K562 (cell line): Measurements from ENCODE around the gene FTSJ1. TPM values are rescaled to one million over a fixed set of nuclear protein-coding genes. Genes with fewer than 3 reads are reported as not detected.
A peak's percentile ranks its signal among the peaks of the same experiment; 100 is the strongest.

Experiments
- ATAC-seq: fragments of 200-7000 bp; cut with Tn5 transposase; 3 replicates; pipeline ENCODE4 v1.9.1; 2020; ENCODE audit warnings: moderate library complexity
- BruUV-seq: library from RNA; stranded (reverse); fragments of 400-500 nt; replicated peaks from 2 replicates; lab custom pipeline; 2021; lab: Mats Ljungman, UMichigan
- CTCF ChIA-PET: fragments of 300-600 bp; formaldehyde crosslinking; extraction: SDS; loops from one replicate; lab custom pipeline; 2021; ENCODE audit warnings: low intra/inter-chr PET ratio; lab: Yijun Ruan, JAX
- POLR2A ChIA-PET: fragments of 300-600, 350-650 bp; sonication (Branson Sonifier 250); formaldehyde crosslinking; extraction: SDS; loops from one replicate; lab custom pipeline; 2021; ENCODE audit warnings: antibody characterized with exemption, inconsistent platforms; lab: Yijun Ruan, JAX
- DNase-seq, 4 experiments: peaks; one replicate each; pipeline versions ENCODE4 v3.0.0 to v3.0.0-alpha.2; 2011 to 2018; ENCODE audit warnings: low spot score in 3 of 4, mixed read lengths in 3 of 4; ENCODE audit errors: extremely low read depth in 1 of 4
- FAIRE-seq: peaks from 2 replicates; lab custom pipeline; 2011; peaks lifted over from hg19 to GRCh38; lab: Jason Lieb, UNC
- H2AFZ ChIP-seq: 2 replicates; pipeline ENCODE4 v1.6.0; 2011; ENCODE audit warnings: low read depth, low read length, control low read depth, inconsistent platforms
- H3K27ac ChIP-seq: fragments of 200-600 bp; 3 replicates; pipeline ENCODE4 v1.8.0; 2011; ENCODE audit warnings: low read depth, mild to moderate bottlenecking, control low read depth, inconsistent platforms, low read length, moderate library complexity, mixed read lengths; ENCODE audit errors: extremely low read depth
- H3K27me3 ChIP-seq, 2 experiments: fragments of 300-600 bp in 1 of 2; 2 replicates in 1 of 2; 3 replicates in 1 of 2; pipeline versions ENCODE4 v1.6.0 to v1.8.0; 2011; ENCODE audit warnings: inconsistent platforms in 2 of 2, low read length in 2 of 2, mild to moderate bottlenecking in 1 of 2, mixed read lengths in 1 of 2, moderate library complexity in 1 of 2; ENCODE audit not compliant: control insufficient read depth in 2 of 2, insufficient read depth in 2 of 2
- H3K36me3 ChIP-seq: fragments of 300-600 bp; 3 replicates; pipeline ENCODE4 v1.8.0; 2011; ENCODE audit warnings: mild to moderate bottlenecking, low read length, inconsistent platforms; ENCODE audit not compliant: control insufficient read depth, insufficient read depth
- H3K4me1 ChIP-seq, 2 experiments: fragments of 200-600 bp in 1 of 2; replicated peaks in 1 of 2; 2 replicates in 1 of 2; 3 replicates in 1 of 2; pipeline versions ENCODE4 v1.5.1 to v1.8.0; 2011; ENCODE audit warnings: inconsistent platforms in 2 of 2, low read length in 2 of 2, mild to moderate bottlenecking in 1 of 2, mixed read lengths in 1 of 2, moderate library complexity in 1 of 2; ENCODE audit not compliant: control insufficient read depth in 2 of 2, insufficient read depth in 2 of 2
- H3K4me2 ChIP-seq: 2 replicates; pipeline ENCODE4 v1.6.1; 2011; ENCODE audit warnings: low read length, control low read depth, inconsistent platforms, mixed read lengths; ENCODE audit not compliant: insufficient read depth
- H3K4me3 ChIP-seq: fragments of 200-600 bp; sonication (generic), shearing (Covaris generic); 2 replicates; pipeline ENCODE4 v1.5.1; 2016; ENCODE audit warnings: control low read depth, inconsistent platforms
- H3K79me2 ChIP-seq: fragments of 200-600 bp; 3 replicates; pipeline ENCODE4 v1.8.0; 2011; ENCODE audit warnings: low read length, inconsistent platforms; ENCODE audit not compliant: control insufficient read depth, insufficient read depth
- H3K9ac ChIP-seq, 2 experiments: 2 replicates each; pipeline versions ENCODE4 v1.6.0 to v1.6.1; 2011; ENCODE audit warnings: low read depth in 2 of 2, low read length in 2 of 2, control low read depth in 1 of 2, inconsistent platforms in 1 of 2, mild to moderate bottlenecking in 1 of 2, mixed read lengths in 1 of 2; ENCODE audit not compliant: insufficient read depth in 1 of 2
- H3K9me1 ChIP-seq: one replicate; pipeline ENCODE4 v1.6.0; 2011; ENCODE audit warnings: inconsistent platforms, mild to moderate bottlenecking, low read length, moderate library complexity; ENCODE audit not compliant: control insufficient read depth, insufficient read depth
- H3K9me3 ChIP-seq: replicated peaks from 2 replicates; pipeline ENCODE4 v1.5.1; 2011; ENCODE audit warnings: low read depth, low read length, inconsistent platforms; ENCODE audit not compliant: control insufficient read depth, insufficient read depth
- H4K20me1 ChIP-seq: replicated peaks from 2 replicates; pipeline ENCODE4 v1.6.1; 2011; ENCODE audit warnings: low read length, inconsistent platforms, mixed read lengths; ENCODE audit not compliant: control insufficient read depth, insufficient read depth
- CHD4 ChIP-seq: fragments of 200-600 bp; sonication (generic); IDR thresholded peaks from 3 replicates; pipeline ENCODE4 v1.6.1; 2012; ENCODE audit warnings: low read depth, mild to moderate bottlenecking, mixed read lengths, low read length, inconsistent platforms; ENCODE audit not compliant: insufficient read depth, insufficient replicate concordance, poor library complexity, severe bottlenecking
- KDM4B ChIP-seq, 2 experiments: fragments of 450-650 bp in 1 of 2; sonication (generic) in 1 of 2; IDR thresholded peaks; 2 replicates each; pipeline ENCODE4 v1.6.1; 2016 to 2017; ENCODE audit warnings: borderline replicate concordance in 2 of 2, antibody characterized with exemption in 1 of 2, low read depth in 1 of 2, mild to moderate bottlenecking in 1 of 2
- PHB ChIP-seq: fragments of 250-450 bp; sonication (Bioruptor Pico); IDR thresholded peaks from 2 replicates; pipeline ENCODE4 v1.5.0; 2021
- RBFOX2 ChIP-seq: fragments of 200-400 bp; formaldehyde crosslinking; IDR thresholded peaks from 2 replicates; pipeline ENCODE4 v1.6.1; 2017; ENCODE audit warnings: low read depth, mild to moderate bottlenecking, low read length, moderate library complexity
- WGBS: fragments of 100-300 bp; shearing (Covaris generic); methylation state at CpG from one replicate; pipeline ENCODE4 v1.1.6; 2016; ENCODE audit warnings: low coverage, mixed read lengths; ENCODE audit not compliant: insufficient coverage; ENCODE audit errors: missing lambda C conversion rate; 5-methylcytosine and 5-hydroxymethylcytosine counted together
- in situ Hi-C: fragments of 300-500 bp; cut with MboI; formaldehyde crosslinking; loops from 4 replicates; pipeline ENCODE4 v1.15.0; 2018; ENCODE audit warnings: inconsistent platforms, mixed read lengths
- intact Hi-C: fragments of 100-400 bp; cut with micrococcal nuclease; formaldehyde crosslinking; loops from 2 replicates; pipeline ENCODE4 v1.14.2; 2022
- polyA plus RNA-seq, 8 experiments: library from polyadenylated mRNA; depleted of rRNA in 4 of 8; stranded (reverse) in 5 of 8; unstranded in 3 of 8; fragments of >200 nt; fragmentation: Nextera tagmentation in 2 of 8; fragmentation: Illumina TruSeq in 1 of 8; extraction: Ambion mirVana in 2 of 8; extraction: Trizol in 1 of 8; gene quantifications; 2 replicates each; pipeline versions ENCODE4 v1.2.1 to v1.2.3, GENCODE V29; 2011 to 2014; ENCODE audit warnings: inconsistent platforms in 1 of 8, missing spikeins in 1 of 8
- total RNA-seq, 7 experiments: library from RNA; depleted of rRNA in 6 of 7; stranded (reverse); fragments of >200 nt in 6 of 7; fragmentation: Illumina TruSeq in 2 of 7; extraction: Trizol in 2 of 7; gene quantifications; 2 replicates each; pipeline versions ENCODE4 v1.2.1 to v1.2.3, GENCODE V29; 2011 to 2021; ENCODE audit warnings: low replicate concordance in 1 of 7

FTSJ1 gene
- total and polyA plus RNA-seq, 9 of the 15 experiments (the other 6 are each of a cell fraction or from before 2014, with no cell fraction given), result 12.2 to 95.6 (median 71.6) TPM

DNA sequence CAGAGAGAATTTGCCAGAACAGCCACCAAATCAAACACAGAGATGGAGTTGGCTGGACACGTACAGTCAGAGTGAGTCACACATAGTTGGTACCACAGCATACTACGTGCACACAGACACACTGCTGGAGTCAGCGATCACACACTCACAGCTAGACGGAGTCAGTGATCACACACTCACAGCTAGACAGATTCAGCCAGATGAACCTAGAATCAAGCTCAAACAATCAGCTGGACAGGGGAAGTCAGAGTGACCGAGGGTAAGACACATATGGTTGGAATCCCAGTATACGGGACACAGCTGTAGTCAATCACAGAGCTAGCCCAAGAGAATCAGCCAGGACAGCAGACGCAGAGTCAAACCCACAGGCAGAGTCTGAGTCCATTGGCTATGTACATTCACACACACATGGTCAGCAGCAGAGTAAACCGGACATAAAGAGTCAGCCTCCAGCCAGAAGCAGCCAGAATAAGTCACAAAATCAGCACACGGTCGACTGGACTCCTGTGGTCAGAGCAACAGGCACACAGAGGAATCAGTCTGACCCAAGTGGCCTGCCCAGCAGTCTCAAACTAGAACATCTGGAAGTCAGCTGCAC lies 10.6 kb upstream of the FTSJ1 start:
- no peak overlapping the region for H2AFZ ChIP-seq
- H3K4me1 ChIP-seq, result peaks cover 20 to 42% of the 10 kb centered on the region in 2 experiments; a peak in 4 of 5 replicates
- H3K79me2 ChIP-seq, result peaks cover 61% of the 10 kb centered on the region
- peaks cover 58% of the 10 kb centered on the region for H3K36me3 ChIP-seq
- ChIA-PET CTCF (interaction anchor here (0.6 kb wide), 1 partner anchor 58 kb away, joined by 4 read pairs; no protein-coding TSS in a partner anchor), POLR2A (interaction anchor here (0.6 to 1.0 kb wide), 2 partner anchors 12 to 34 kb away, joined by 3 read pairs; no protein-coding TSS in a partner anchor)
- H3K9ac ChIP-seq, result peak overlapping the region in 1 of 2 experiments; percentile 79; a peak in 2 of 4 replicates
- peak overlapping the region; percentile 43 for H3K4me2 ChIP-seq
- H4K20me1 ChIP-seq, result no peaks in the 10 kb centered on the region
- WGBS, result 78% methylated on average over 9 of the region's 10 CpGs
- no peaks in the 10 kb centered on the region for H3K9me1 ChIP-seq
- no TSS peak for BruUV-seq
- no peaks in the 10 kb centered on the region for H3K9me3 ChIP-seq
- TF ChIP-seq PHB (CRISPR knock-in tag) (no peak), RBFOX2 (0 out of 2 replicates have a peak, but pooled peaks have one; percentile 9), KDM4B (IDR thresholded peaks at IDR 0.05; ENCODE audit: borderline replicate concordance in 2 of 2, low read depth in 1 of 2) (no peak), CHD4 (no peak)
- no peak overlapping the region for H3K4me3 ChIP-seq
- ATAC-seq (no peak), DNase-seq (no peak), FAIRE-seq (peak; percentile 62)
- in situ Hi-C loops (no loop called here), intact Hi-C loops (loop anchor here (5.0 kb wide), 1 partner anchor 208 kb away; the partner anchor contains the start of gene SSX1)
- H3K27ac ChIP-seq, result no peak overlapping the region; the same call in 2 of the 3 replicates
- H3K27me3 ChIP-seq, result no peaks in the 10 kb centered on the region
